ENCODE data around the gene PDGFC.

The PDGFC gene

DNA sequence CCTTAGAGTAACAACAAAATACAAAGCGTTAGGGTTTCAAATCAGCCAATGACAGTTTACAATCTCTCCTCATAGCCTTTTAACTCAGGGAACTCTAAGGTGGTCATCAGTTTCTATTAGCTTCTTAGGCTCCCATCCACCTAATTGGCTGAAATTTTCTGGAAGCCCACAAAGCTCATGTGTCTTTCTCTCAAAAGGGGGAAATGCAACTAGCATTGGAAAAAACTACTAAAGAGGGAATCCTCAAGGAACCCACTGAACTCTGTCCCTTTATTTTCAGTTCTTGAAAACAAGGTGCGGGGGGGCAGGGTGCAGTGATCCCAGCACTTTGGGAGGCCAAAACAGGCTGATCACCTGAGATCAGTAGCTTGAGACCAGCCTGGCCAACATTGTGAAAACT lies 56.4 kb downstream of the PDGFC start:
- H3K27ac Mint-ChIP-seq = no peak overlapping the region
- no peak overlapping the region for H3K4me3 Mint-ChIP-seq
- no peaks in the 10 kb centered on the region for H3K27me3 Mint-ChIP-seq (ENCODE audit: low read depth)
- TF ChIP-seq CTCF (IDR thresholded peaks at IDR 0.05; ENCODE audit: unreplicated experiment in 3 of 3) = no peak
- peaks cover 11% of the 10 kb centered on the region for H3K9me3 Mint-ChIP-seq
- peaks cover 11% of the 10 kb centered on the region for H3K36me3 Mint-ChIP-seq (ENCODE audit: low read depth)
- no peaks in the 10 kb centered on the region for H3K4me1 Mint-ChIP-seq

GRCh38 chr4:156913234-156913633 lies 58.4 kb downstream of the PDGFC start:
- Mint-ChIP-seq H3K4me1 (no peaks in the 10 kb centered on the region), H3K27me3 (ENCODE audit: low read depth) (no peaks in the 10 kb centered on the region), H3K9me3 (peaks cover 11% of the 10 kb centered on the region), H3K27ac (no peak overlapping the region), H3K36me3 (ENCODE audit: low read depth) (peaks cover 11% of the 10 kb centered on the region), H3K4me3 (no peak overlapping the region)
- no peak for TF ChIP-seq CTCF (IDR thresholded peaks at IDR 0.05; ENCODE audit: unreplicated experiment in 3 of 3)

- H3K4me3 Mint-ChIP-seq = no peak overlapping the region
- TF ChIP-seq CTCF (IDR thresholded peaks at IDR 0.05; ENCODE audit: unreplicated experiment in 3 of 3) = no peak
- peaks cover 9% of the 10 kb centered on the region for H3K4me1 Mint-ChIP-seq
- H3K36me3 Mint-ChIP-seq (ENCODE audit: low read depth) = peaks cover 2% of the 10 kb centered on the region
- H3K27ac Mint-ChIP-seq = no peak overlapping the region
- H3K27me3 Mint-ChIP-seq (ENCODE audit: low read depth) = no peaks in the 10 kb centered on the region
- H3K9me3 Mint-ChIP-seq = peaks cover 1% of the 10 kb centered on the region
These were observed 62.6 kb downstream of the PDGFC start for GRCh38 chr4:156909010-156909409.

GRCh38 chr4:156906325-156906724 lies 65.3 kb downstream of the PDGFC start:
- peaks cover 10% of the 10 kb centered on the region for H3K4me1 Mint-ChIP-seq
- no peak overlapping the region for H3K4me3 Mint-ChIP-seq
- H3K27me3 Mint-ChIP-seq (ENCODE audit: low read depth) = no peaks in the 10 kb centered on the region
- H3K9me3 Mint-ChIP-seq = no peaks in the 10 kb centered on the region
- no peaks in the 10 kb centered on the region for H3K36me3 Mint-ChIP-seq (ENCODE audit: low read depth)
- H3K27ac Mint-ChIP-seq = no peak overlapping the region
- no peak for TF ChIP-seq CTCF (IDR thresholded peaks at IDR 0.05; ENCODE audit: unreplicated experiment in 3 of 3)

DNA sequence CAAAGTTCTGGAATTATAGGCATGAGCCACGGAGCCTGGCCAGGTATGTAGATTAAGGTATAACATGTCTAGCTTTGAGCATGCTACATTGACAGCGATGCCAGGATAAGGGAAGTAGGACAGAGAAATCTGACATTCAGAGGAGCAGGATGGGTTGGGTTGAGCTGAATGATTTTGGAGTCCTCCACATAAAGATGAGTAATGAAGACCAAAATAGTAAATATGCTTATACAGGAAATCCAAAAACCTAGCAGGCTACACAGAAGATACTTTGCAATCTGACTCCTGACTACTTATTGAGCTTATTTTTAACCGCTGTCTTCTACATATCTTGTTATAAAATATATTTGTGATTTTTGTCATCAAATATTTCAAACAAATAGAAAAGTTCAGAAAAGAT lies 69.7 kb downstream of the PDGFC start:
- H3K27ac Mint-ChIP-seq = no peak overlapping the region
- H3K4me3 Mint-ChIP-seq = no peak overlapping the region
- TF ChIP-seq CTCF (IDR thresholded peaks at IDR 0.05; ENCODE audit: unreplicated experiment in 3 of 3) = no peak
- no peaks in the 10 kb centered on the region for H3K9me3 Mint-ChIP-seq
- peaks cover 12% of the 10 kb centered on the region for H3K4me1 Mint-ChIP-seq
- H3K27me3 Mint-ChIP-seq (ENCODE audit: low read depth) = no peaks in the 10 kb centered on the region
- H3K36me3 Mint-ChIP-seq (ENCODE audit: low read depth) = no peaks in the 10 kb centered on the region

DNA sequence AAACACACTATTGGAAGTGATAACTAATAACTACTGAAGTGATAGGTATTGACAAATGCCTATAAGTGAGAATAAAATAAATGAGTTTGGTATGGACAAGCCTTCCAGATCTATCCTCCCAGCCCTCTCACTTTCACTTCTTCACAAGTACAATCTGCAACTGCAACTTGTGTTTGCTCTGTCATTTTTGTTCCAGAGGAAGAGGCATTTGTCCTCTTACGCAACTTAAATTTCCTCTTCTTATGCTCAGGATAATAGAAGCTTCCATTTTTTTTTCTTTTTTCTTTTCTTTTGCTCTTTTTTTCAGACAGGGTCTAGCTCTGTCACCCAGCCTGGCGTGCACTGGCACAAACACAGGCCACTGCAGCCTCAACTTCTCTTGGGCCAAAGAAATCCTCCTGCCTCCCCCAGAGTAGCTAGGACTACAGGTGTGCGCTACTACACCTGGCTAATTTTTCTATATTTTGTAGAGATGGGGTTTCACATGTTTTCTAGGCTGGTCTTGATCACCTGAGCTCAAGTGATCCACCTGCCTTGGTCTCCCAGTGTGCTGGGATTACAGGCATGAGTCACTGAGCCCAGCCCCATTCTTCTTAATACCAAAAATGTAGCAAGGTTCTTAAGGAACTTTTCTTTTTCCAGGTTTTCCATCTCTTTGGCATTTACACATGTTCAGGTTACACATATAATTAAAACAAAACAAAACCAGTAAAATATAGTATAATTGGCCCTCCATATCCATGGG lies 73.1 kb downstream of the PDGFC start:
- Mint-ChIP-seq H3K27me3 (ENCODE audit: low read depth) (no peaks in the 10 kb centered on the region), H3K27ac (no peak overlapping the region), H3K4me3 (no peak overlapping the region)

More for the DNA sequence above, 73.1 kb downstream of the PDGFC start:
- no peak for TF ChIP-seq CTCF (IDR thresholded peaks at IDR 0.05; ENCODE audit: unreplicated experiment in 3 of 3)
- H3K9me3 Mint-ChIP-seq = no peaks in the 10 kb centered on the region
- peaks cover 9% of the 10 kb centered on the region for H3K4me1 Mint-ChIP-seq
- H3K36me3 Mint-ChIP-seq (ENCODE audit: low read depth) = no peaks in the 10 kb centered on the region
